GM12878 (cell line): Measurements from ENCODE around the gene SNRPB2. TPM values are rescaled to one million over a fixed set of nuclear protein-coding genes. Genes with fewer than 3 reads are reported as not detected.

Source experiments
- ATAC-seq: fragments of 200-7000 bp; cut with Tn5 transposase; 3 replicates; pipeline ENCODE4 v1.9.1; 2020; ENCODE audit warnings: mild to moderate bottlenecking, moderate library complexity
- BruUV-seq: library from RNA; stranded (reverse); fragments of 400-500 nt; replicated peaks from 2 replicates; lab custom pipeline; 2021; lab: Mats Ljungman, UMichigan
- CTCF ChIA-PET: fragments of 300-600 bp; sonication (Branson Sonifier 250); formaldehyde crosslinking; extraction: SDS; loops from one replicate; lab custom pipeline; 2021; ENCODE audit warnings: inconsistent platforms; lab: Yijun Ruan, JAX
- POLR2A ChIA-PET: fragments of 350-600 bp; formaldehyde crosslinking; extraction: SDS; loops from one replicate; lab custom pipeline; 2021; ENCODE audit warnings: inconsistent platforms; lab: Charles Lee
- RAD21 ChIA-PET: fragments of 300-600 bp; sonication (Branson Sonifier 250); formaldehyde crosslinking; loops from one replicate; lab custom pipeline; 2023; ENCODE audit warnings: antibody characterized with exemption; ENCODE audit not compliant: unreplicated experiment; lab: Charles Lee
- SMC1A ChIA-PET: fragments of 300-600 bp; sonication (Branson Sonifier 250); formaldehyde crosslinking; loops from one replicate; lab custom pipeline; 2023; ENCODE audit not compliant: unreplicated experiment, uncharacterized antibody; lab: Charles Lee
- DNase-seq: peaks from one replicate; pipeline ENCODE4 v3.0.0-alpha.2; 2011; ENCODE audit warnings: low read depth, low spot score
- FAIRE-seq: peaks from 3 replicates; lab custom pipeline; 2011; peaks lifted over from hg19 to GRCh38; lab: Jason Lieb, UNC
- H2AFZ ChIP-seq: 2 replicates; pipeline ENCODE4 v1.6.0; 2011; ENCODE audit warnings: low read depth, low read length, control low read depth; ENCODE audit not compliant: control insufficient read depth
- H3K27ac ChIP-seq: 2 replicates; pipeline ENCODE4 v1.5.1; 2011; ENCODE audit warnings: control low read depth; ENCODE audit not compliant: control insufficient read depth, insufficient read depth
- H3K27me3 ChIP-seq, 2 experiments: replicated peaks in 1 of 2; 2 replicates each; pipeline versions ENCODE4 v1.6.0 to v1.6.1; 2011; ENCODE audit warnings: low read length in 1 of 2; ENCODE audit not compliant: control insufficient read depth in 2 of 2, insufficient read depth in 2 of 2
- H3K36me3 ChIP-seq, 2 experiments: 2 replicates each; pipeline ENCODE4 v1.5.1; 2011; ENCODE audit warnings: low read length in 1 of 2; ENCODE audit not compliant: control insufficient read depth in 2 of 2, insufficient read depth in 2 of 2
- H3K4me1 ChIP-seq: 2 replicates; pipeline ENCODE4 v1.6.1; 2011; ENCODE audit warnings: mild to moderate bottlenecking, low read length, moderate library complexity, mixed read lengths; ENCODE audit not compliant: control insufficient read depth, insufficient read depth
- H3K4me2 ChIP-seq: 2 replicates; pipeline ENCODE4 v1.6.0; 2011; ENCODE audit warnings: control low read depth; ENCODE audit not compliant: control insufficient read depth, insufficient read depth
- H3K4me3 ChIP-seq: fragments of 200-600 bp; sonication (generic); 2 replicates; pipeline ENCODE4 v1.5.1; 2016
- H3K79me2 ChIP-seq: 2 replicates; pipeline ENCODE4 v1.6.0; 2011; ENCODE audit warnings: low read length; ENCODE audit not compliant: control insufficient read depth, insufficient read depth
- H3K9ac ChIP-seq: 2 replicates; pipeline ENCODE4 v1.8.0; 2011; ENCODE audit warnings: low read length, control low read depth, mixed read lengths; ENCODE audit not compliant: control insufficient read depth, insufficient read depth
- H3K9me3 ChIP-seq: replicated peaks from 3 replicates; pipeline ENCODE4 v1.5.1; 2011; ENCODE audit warnings: mild to moderate bottlenecking, low read length; ENCODE audit not compliant: control insufficient read depth, insufficient read depth
- H4K20me1 ChIP-seq: 2 replicates; pipeline ENCODE4 v1.6.0; 2011; ENCODE audit not compliant: control insufficient read depth, insufficient read depth
- BCL11A ChIP-seq: IDR thresholded peaks from 2 replicates; pipeline ENCODE4 v1.6.1; 2011; ENCODE audit warnings: low read depth, low read length
- EED ChIP-seq: sonication (generic); IDR thresholded peaks from 2 replicates; pipeline ENCODE4 v1.6.1; 2016; ENCODE audit warnings: antibody characterized with exemption, low read depth
- HDAC2 ChIP-seq: fragments of 200-600 bp; sonication (generic); IDR thresholded peaks from 2 replicates; pipeline ENCODE4 v1.6.1; 2017
- JUNB ChIP-seq: IDR thresholded peaks from 2 replicates; pipeline ENCODE4 v1.6.1; 2016; ENCODE audit warnings: antibody characterized with exemption, mild to moderate bottlenecking
- JUND ChIP-seq: IDR thresholded peaks from 2 replicates; pipeline ENCODE4 v1.6.1; 2012; ENCODE audit warnings: low read depth, mild to moderate bottlenecking, low read length, improper control_type of control experiment, moderate library complexity
- KDM1A ChIP-seq: fragments of 200-600 bp; sonication (generic); IDR thresholded peaks from 2 replicates; pipeline ENCODE4 v1.6.1; 2016; ENCODE audit warnings: borderline replicate concordance
- LARP7 ChIP-seq: fragments of 450-650 bp; IDR thresholded peaks from 2 replicates; pipeline ENCODE4 v1.6.1; 2017; ENCODE audit warnings: mild to moderate bottlenecking
- MEF2B ChIP-seq: fragments of 450-650 bp; IDR thresholded peaks from 2 replicates; pipeline ENCODE4 v1.6.1; 2018; ENCODE audit warnings: mild to moderate bottlenecking, moderate library complexity; ENCODE audit not compliant: partially characterized antibody, poor library complexity, severe bottlenecking
- MYC ChIP-seq: IDR thresholded peaks from 2 replicates; pipeline ENCODE4 v1.6.1; 2011; ENCODE audit warnings: mild to moderate bottlenecking, low read length, moderate library complexity, inconsistent platforms; ENCODE audit not compliant: insufficient read depth, insufficient replicate concordance, insufficient read length, severe bottlenecking
- NBN ChIP-seq: fragments of 450-650 bp; IDR thresholded peaks from 2 replicates; pipeline ENCODE4 v1.6.1; 2016
- NFXL1 ChIP-seq: fragments of 450-650 bp; IDR thresholded peaks from 2 replicates; pipeline ENCODE4 v1.6.1; 2017; ENCODE audit warnings: antibody characterized with exemption, mild to moderate bottlenecking, borderline replicate concordance
- PML ChIP-seq: IDR thresholded peaks from 2 replicates; pipeline ENCODE4 v1.6.1; 2012; ENCODE audit warnings: low read length, inconsistent platforms
- POLR2AphosphoS5 ChIP-seq: IDR thresholded peaks from 2 replicates; pipeline ENCODE4 v1.6.1; 2011; ENCODE audit warnings: mild to moderate bottlenecking, low read length, inconsistent platforms
- RBBP5 ChIP-seq: fragments of 200-600 bp; sonication (generic); conservative IDR thresholded peaks from 2 replicates; pipeline ENCODE4 v1.6.1; 2016
- STAT1 ChIP-seq: fragments of 450-650 bp; conservative IDR thresholded peaks from 2 replicates; pipeline ENCODE4 v1.6.1; 2014; ENCODE audit warnings: antibody characterized with exemption, mild to moderate bottlenecking
- TARDBP ChIP-seq: IDR thresholded peaks from 2 replicates; pipeline ENCODE4 v1.6.1; 2016; ENCODE audit warnings: borderline replicate concordance
- ZBED1 ChIP-seq: IDR thresholded peaks from 2 replicates; pipeline ENCODE4 v1.6.1; 2016; ENCODE audit warnings: borderline replicate concordance
- ZNF274 ChIP-seq: IDR thresholded peaks from one replicate; pipeline ENCODE4 v1.8.0; 2011; ENCODE audit not compliant: insufficient read length, insufficient read depth
- ZZZ3 ChIP-seq: IDR thresholded peaks from 2 replicates; pipeline ENCODE4 v1.6.1; 2011; ENCODE audit warnings: low read depth; ENCODE audit not compliant: control insufficient read depth, insufficient read length
- WGBS: methylation state at CpG from one replicate; pipeline ENCODE4 v1.1.6; 2016; ENCODE audit warnings: low lambda C conversion rate; ENCODE audit not compliant: insufficient replicate concordance, insufficient coverage; ENCODE audit errors: missing lambda C conversion rate; 5-methylcytosine and 5-hydroxymethylcytosine counted together
- in situ Hi-C: fragments of 300-500 bp; cut with MboI; formaldehyde crosslinking; loops from 9 replicates; pipeline ENCODE4 v1.14.3; 2018; ENCODE audit warnings: mixed read lengths
- intact Hi-C: fragments of 100-400 bp; cut with micrococcal nuclease; formaldehyde crosslinking; loops from one replicate; pipeline ENCODE4 v1.14.2; 2022; ENCODE audit not compliant: unreplicated experiment
- polyA plus RNA-seq, 11 experiments: library from polyadenylated mRNA; depleted of rRNA in 4 of 11; unstranded in 6 of 11; stranded (reverse) in 5 of 11; fragments of >200 nt; fragmentation: Nextera tagmentation in 4 of 11; fragmentation: Illumina TruSeq in 1 of 11; extraction: Ambion mirVana in 4 of 11; extraction: Trizol in 1 of 11; gene quantifications; 1 replicate in 1 of 11; 2 replicates in 10 of 11; pipeline versions ENCODE4 v1.2.1 to v1.2.3, GENCODE V29; 2011 to 2016; ENCODE audit warnings: inconsistent platforms in 2 of 11, missing spikeins in 2 of 11, low read depth in 1 of 11
- total RNA-seq, 4 experiments: library from RNA; depleted of rRNA in 3 of 4; stranded (reverse); fragments of >200 nt in 3 of 4; fragmentation: Illumina TruSeq in 1 of 4; extraction: Trizol in 1 of 4; gene quantifications; 2 replicates each; pipeline versions ENCODE4 v1.2.1 to v1.2.3, GENCODE V29; 2013 to 2021
- TF ChIP-seq, protein P1 (sequence below): fragments of 450-650 bp; IDR thresholded peaks from 2 replicates; pipeline ENCODE4 v1.6.1; 2017; ENCODE audit warnings: mild to moderate bottlenecking, low read depth, inconsistent platforms; ENCODE audit not compliant: poor library complexity, severe bottlenecking
- TF ChIP-seq, protein P2 (sequence below): IDR thresholded peaks from 2 replicates; pipeline ENCODE4 v1.6.1; 2012; ENCODE audit warnings: low read depth, low read length, improper control_type of control experiment

SNRPB2 gene
- total and polyA plus RNA-seq, 10 of the 15 experiments (the other 5 are each of a cell fraction or from before 2014, with no cell fraction given): 63.5 to 245 (median 136) TPM

DNA sequence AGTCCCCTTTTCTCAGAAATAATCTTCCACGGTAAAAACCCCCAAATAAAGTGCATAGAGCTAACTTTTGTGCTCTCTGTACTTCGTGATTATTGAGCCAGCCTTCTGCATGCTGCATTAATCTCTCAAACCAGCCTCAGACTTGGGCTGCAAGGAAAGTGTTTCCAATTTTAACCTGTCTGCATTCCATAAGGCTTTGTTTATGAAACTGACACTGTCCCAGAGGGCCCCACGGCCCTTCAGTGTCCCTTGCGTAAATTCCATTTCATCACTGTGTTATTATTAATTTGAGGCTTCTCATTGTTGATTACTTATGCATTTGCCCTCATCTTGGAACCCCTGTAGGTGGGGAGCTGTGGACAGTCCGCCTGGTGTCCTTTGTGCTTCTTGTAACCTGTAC lies 15.6 kb upstream of the SNRPB2 start (continued):
- TF ChIP-seq ZBED1 (no peak), PML (no peak), NFXL1 (no peak), ZZZ3 (no peak), MEF2B (no peak)
- TF ChIP-seq, protein P1, sequence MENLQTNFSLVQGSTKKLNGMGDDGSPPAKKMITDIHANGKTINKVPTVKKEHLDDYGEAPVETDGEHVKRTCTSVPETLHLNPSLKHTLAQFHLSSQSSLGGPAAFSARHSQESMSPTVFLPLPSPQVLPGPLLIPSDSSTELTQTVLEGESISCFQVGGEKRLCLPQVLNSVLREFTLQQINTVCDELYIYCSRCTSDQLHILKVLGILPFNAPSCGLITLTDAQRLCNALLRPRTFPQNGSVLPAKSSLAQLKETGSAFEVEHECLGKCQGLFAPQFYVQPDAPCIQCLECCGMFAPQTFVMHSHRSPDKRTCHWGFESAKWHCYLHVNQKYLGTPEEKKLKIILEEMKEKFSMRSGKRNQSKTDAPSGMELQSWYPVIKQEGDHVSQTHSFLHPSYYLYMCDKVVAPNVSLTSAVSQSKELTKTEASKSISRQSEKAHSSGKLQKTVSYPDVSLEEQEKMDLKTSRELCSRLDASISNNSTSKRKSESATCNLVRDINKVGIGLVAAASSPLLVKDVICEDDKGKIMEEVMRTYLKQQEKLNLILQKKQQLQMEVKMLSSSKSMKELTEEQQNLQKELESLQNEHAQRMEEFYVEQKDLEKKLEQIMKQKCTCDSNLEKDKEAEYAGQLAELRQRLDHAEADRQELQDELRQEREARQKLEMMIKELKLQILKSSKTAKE: no peak
- TF ChIP-seq, protein P2, sequence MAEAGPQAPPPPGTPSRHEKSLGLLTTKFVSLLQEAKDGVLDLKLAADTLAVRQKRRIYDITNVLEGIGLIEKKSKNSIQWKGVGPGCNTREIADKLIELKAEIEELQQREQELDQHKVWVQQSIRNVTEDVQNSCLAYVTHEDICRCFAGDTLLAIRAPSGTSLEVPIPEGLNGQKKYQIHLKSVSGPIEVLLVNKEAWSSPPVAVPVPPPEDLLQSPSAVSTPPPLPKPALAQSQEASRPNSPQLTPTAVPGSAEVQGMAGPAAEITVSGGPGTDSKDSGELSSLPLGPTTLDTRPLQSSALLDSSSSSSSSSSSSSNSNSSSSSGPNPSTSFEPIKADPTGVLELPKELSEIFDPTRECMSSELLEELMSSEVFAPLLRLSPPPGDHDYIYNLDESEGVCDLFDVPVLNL: no peak

DNA sequence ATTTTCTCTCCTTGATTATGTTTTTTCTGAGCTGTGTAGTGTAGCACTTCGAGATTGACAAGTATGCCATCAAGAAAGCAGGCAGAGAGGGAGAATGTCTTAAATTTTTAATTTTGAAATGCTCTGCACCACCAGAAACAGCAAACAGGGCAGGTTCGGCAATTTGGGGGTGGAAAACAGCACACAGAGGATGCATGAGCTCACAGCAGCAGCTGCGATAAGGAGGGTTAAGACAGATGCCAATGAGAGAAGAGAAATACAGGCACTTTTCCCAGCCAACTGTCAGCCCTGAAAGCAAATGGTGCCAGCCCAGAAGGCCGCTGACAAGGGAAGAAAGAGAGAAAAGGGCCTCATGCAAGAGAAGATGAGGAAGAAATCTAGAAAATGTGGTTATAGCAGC lies 15.1 kb upstream of the SNRPB2 start:
- POLR2A ChIA-PET: no interaction called here
- SMC1A ChIA-PET: no interaction called here
- no TSS peak for BruUV-seq
- Histone ChIP-seq H3K79me2 (no peaks in the 10 kb centered on the region), H3K4me1 (peaks cover 8% of the 10 kb centered on the region; the same call in 1 of the 2 replicates), H3K27me3 (peaks cover 0 to 5% of the 10 kb centered on the region in 2 experiments; a peak in 2 of 4 replicates), H3K9ac (no peak overlapping the region), H3K27ac (no peak overlapping the region), H3K36me3 (no peaks in the 10 kb centered on the region), H3K4me2 (no peak overlapping the region), H3K4me3 (no peak overlapping the region), H4K20me1 (no peaks in the 10 kb centered on the region), H2AFZ (no peak overlapping the region), H3K9me3 (no peaks in the 10 kb centered on the region)
- in situ Hi-C loops: no loop called here
- FAIRE-seq (no peak), ATAC-seq (no peak), DNase-seq (no peak)
- CTCF ChIA-PET: no interaction called here
- RAD21 ChIA-PET: no interaction called here
- no peak for TF ChIP-seq LARP7
- TF ChIP-seq RBBP5: no peak
- TF ChIP-seq TARDBP: no peak
- no peak for TF ChIP-seq ZNF274
- no peak for TF ChIP-seq BCL11A
- no peak for TF ChIP-seq EED
- TF ChIP-seq POLR2AphosphoS5: no peak
- TF ChIP-seq JUNB: no peak
- no peak for TF ChIP-seq NBN
- TF ChIP-seq, protein P1: no peak
- TF ChIP-seq HDAC2: no peak
- no peak for TF ChIP-seq STAT1
- no peak for TF ChIP-seq JUND
- no peak for TF ChIP-seq MYC
- no peak for TF ChIP-seq KDM1A
- intact Hi-C loops: no loop called here
- 4% methylated on average over 4 of the region's 4 CpGs for WGBS
